AG04449 (cell line): ENCODE measurements around the gene ITLN2.
"Not testable (repeated sequence)": the region's sequence is repeated elsewhere in the genome, so short reads cannot be mapped to it uniquely, and the experiment has no call there.

Experiments used
- CTCF ChIA-PET: fragments of 350-600 bp; formaldehyde crosslinking; extraction: SDS; loops from one replicate; lab custom pipeline; 2021; ENCODE audit warnings: antibody characterized with exemption; lab: Yijun Ruan, JAX
- POLR2A ChIA-PET: fragments of 400-600, 350-600 bp; formaldehyde crosslinking; extraction: SDS; loops from one replicate; lab custom pipeline; 2020; ENCODE audit warnings: antibody characterized with exemption, inconsistent platforms; lab: Yijun Ruan, JAX
- DNase-seq: peaks from one replicate; pipeline ENCODE4 v3.0.0-alpha.2; 2010; ENCODE audit warnings: low read depth, low spot score
- H3K4me3 ChIP-seq: 2 replicates; pipeline ENCODE4 v1.5.1; 2011; ENCODE audit warnings: low read depth, mild to moderate bottlenecking, control low read depth, low read length
- CTCF ChIP-seq: IDR thresholded peaks from one replicate; pipeline ENCODE4 v1.5.1; 2011; ENCODE audit warnings: mild to moderate bottlenecking, moderate library complexity, low read length, control low read depth, inconsistent platforms; ENCODE audit not compliant: insufficient read depth; ENCODE audit errors: missing control alignments

The ITLN2 gene

DNA sequence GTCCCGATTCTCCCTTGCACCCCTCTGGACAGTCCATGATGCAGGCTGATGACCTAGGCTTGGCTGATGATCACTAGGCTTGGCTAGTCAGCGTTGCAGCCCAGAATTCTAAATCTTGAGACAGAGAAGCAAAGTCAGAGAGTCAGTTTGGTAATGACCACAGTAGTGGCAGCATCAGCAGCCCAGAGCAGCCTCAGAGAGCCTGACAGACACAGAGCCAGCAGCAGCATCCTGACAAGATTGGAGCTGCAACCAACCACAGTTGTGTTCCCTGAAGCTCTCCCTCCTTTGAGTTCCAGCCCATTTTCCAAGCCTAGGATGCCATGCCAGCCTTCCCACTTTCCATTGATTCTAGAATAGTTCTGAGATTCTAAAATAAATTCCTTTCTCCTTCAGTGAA lies 52.8 kb downstream of the ITLN2 start:
- ChIA-PET POLR2A (no interaction called here), CTCF (no interaction called here)
- no peak for TF ChIP-seq CTCF
- DNase-seq, result no peak
- H3K4me3 ChIP-seq, result no peak overlapping the region

GRCh38 chr1:160900683-160901082 lies 53.9 kb downstream of the ITLN2 start:
- DNase-seq, POLR2A ChIA-PET, CTCF ChIA-PET, H3K4me3 ChIP-seq: not testable (repeated sequence)
